Measurements from ENCODE around the gene KIF9. TPM values are rescaled to one million over a fixed set of nuclear protein-coding genes. Genes with fewer than 3 reads are reported as not detected.

KIF9 gene
- total RNA-seq, 1 donor from 2014 or later, result 0.98 TPM

DNA sequence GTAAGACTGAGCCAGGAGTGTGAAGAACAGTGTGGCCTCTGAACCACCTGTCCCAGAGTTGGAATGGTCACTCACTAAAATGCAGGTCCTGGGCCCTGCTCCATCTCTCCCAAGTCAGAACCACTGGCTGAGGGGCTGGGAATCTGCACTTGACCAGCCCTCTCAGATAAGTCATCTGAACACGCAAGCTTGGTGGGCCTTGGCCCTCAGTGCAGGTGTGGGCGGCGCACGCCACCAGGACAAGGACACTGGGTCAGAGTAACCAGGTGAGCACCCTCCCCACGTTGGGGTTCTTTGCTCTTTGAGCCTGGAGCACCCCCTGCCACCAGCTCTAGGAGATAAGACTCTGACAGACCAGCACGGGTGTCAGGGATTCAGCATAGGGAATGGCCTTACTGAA, 42.7 kb downstream of the KIF9 start:
- no peak for DNase-seq (ENCODE audit: extremely low spot score in 2 of 2)
- no peak overlapping the region for H3K27ac ChIP-seq
- no peaks in the 10 kb centered on the region for H3K36me3 ChIP-seq
- TF ChIP-seq POLR2A (IDR thresholded peaks at IDR 0.05) (no peak), POLR2AphosphoS5 (IDR thresholded peaks at IDR 0.05; ENCODE audit: insufficient read depth in 1 of 2, low read depth in 1 of 2) (no peak)
- TF ChIP-seq, protein P1, sequence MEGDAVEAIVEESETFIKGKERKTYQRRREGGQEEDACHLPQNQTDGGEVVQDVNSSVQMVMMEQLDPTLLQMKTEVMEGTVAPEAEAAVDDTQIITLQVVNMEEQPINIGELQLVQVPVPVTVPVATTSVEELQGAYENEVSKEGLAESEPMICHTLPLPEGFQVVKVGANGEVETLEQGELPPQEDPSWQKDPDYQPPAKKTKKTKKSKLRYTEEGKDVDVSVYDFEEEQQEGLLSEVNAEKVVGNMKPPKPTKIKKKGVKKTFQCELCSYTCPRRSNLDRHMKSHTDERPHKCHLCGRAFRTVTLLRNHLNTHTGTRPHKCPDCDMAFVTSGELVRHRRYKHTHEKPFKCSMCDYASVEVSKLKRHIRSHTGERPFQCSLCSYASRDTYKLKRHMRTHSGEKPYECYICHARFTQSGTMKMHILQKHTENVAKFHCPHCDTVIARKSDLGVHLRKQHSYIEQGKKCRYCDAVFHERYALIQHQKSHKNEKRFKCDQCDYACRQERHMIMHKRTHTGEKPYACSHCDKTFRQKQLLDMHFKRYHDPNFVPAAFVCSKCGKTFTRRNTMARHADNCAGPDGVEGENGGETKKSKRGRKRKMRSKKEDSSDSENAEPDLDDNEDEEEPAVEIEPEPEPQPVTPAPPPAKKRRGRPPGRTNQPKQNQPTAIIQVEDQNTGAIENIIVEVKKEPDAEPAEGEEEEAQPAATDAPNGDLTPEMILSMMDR (IDR thresholded peaks at IDR 0.05), result no peak
- no peaks in the 10 kb centered on the region for H3K27me3 ChIP-seq
- no peaks in the 10 kb centered on the region for H3K4me1 ChIP-seq
- no peaks in the 10 kb centered on the region for H3K9me3 ChIP-seq
- H3K4me3 ChIP-seq, result no peak overlapping the region
- intact Hi-C loops (cut with DNase I), result no loop called here

DNA sequence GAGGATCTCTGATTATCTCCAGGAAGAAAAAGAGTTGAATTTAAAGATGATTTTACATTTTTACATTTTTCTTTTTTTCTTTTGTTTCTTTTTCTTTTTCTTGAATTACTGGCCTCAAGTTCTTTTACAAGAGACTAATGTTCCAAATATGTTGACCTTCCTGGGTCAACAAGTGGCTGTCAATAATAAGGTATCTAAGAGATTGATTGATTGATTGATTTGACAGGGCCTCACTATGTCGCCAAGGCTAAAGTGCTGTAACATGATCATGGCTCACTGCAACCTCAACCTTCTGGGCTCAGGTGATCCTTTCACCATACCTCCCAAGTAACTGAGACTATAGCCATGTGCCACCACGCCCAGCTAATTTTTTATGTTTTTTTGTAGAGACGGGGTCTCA, 44.6 kb downstream of the KIF9 start:
- no peaks in the 10 kb centered on the region for H3K27me3 ChIP-seq
- H3K9me3 ChIP-seq, result no peaks in the 10 kb centered on the region
- no peaks in the 10 kb centered on the region for H3K36me3 ChIP-seq
- H3K4me3 ChIP-seq, result no peak overlapping the region
- H3K27ac ChIP-seq, result no peak overlapping the region
- no peaks in the 10 kb centered on the region for H3K4me1 ChIP-seq
- DNase-seq (ENCODE audit: extremely low spot score in 2 of 2), result no peak
- intact Hi-C loops (cut with DNase I), result no loop called here
- TF ChIP-seq POLR2AphosphoS5 (IDR thresholded peaks at IDR 0.05; ENCODE audit: insufficient read depth in 1 of 2, low read depth in 1 of 2) (no peak), POLR2A (IDR thresholded peaks at IDR 0.05) (no peak)
- TF ChIP-seq, protein P1 (IDR thresholded peaks at IDR 0.05), result no peak

DNA sequence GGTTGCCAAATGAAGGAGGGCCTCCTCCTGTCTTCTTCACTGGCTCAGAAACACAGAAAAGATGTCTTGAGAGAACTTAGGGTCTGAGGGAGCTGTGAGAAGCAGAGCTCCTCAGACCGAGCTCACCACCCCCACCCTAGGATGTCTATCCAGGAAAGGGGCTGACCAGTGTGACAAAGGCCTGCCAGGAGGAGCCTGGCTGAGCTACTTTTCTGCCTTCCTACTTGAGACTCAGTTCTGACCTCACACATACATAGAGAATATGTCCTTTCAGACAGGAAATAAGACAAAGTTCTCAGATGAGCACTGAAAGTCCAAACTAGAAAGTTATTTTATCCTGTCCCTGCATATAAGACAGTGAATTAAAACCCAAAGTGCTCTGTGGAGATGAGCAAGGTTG, 54.5 kb downstream of the KIF9 start:
- DNase-seq (ENCODE audit: extremely low spot score in 2 of 2), result no peak
- intact Hi-C loops (cut with DNase I), result no loop called here
- no peak overlapping the region for H3K27ac ChIP-seq
- no peaks in the 10 kb centered on the region for H3K27me3 ChIP-seq
- H3K4me1 ChIP-seq, result no peaks in the 10 kb centered on the region
- no peak overlapping the region for H3K4me3 ChIP-seq
- no peaks in the 10 kb centered on the region for H3K36me3 ChIP-seq
- no peaks in the 10 kb centered on the region for H3K9me3 ChIP-seq
- TF ChIP-seq POLR2AphosphoS5 (IDR thresholded peaks at IDR 0.05; ENCODE audit: insufficient read depth in 1 of 2, low read depth in 1 of 2) (no peak), POLR2A (IDR thresholded peaks at IDR 0.05) (no peak)
- TF ChIP-seq, protein P1 (IDR thresholded peaks at IDR 0.05), result no peak

GRCh38 chr3:47227678-47228077, 54.9 kb downstream of the KIF9 start:
- TF ChIP-seq POLR2AphosphoS5 (IDR thresholded peaks at IDR 0.05; ENCODE audit: insufficient read depth in 1 of 2, low read depth in 1 of 2), result no peak
- no peak for TF ChIP-seq POLR2A (IDR thresholded peaks at IDR 0.05)
- TF ChIP-seq, protein P1 (IDR thresholded peaks at IDR 0.05), result no peak
- intact Hi-C loops (cut with DNase I), result no loop called here
- Histone ChIP-seq H3K27me3 (no peaks in the 10 kb centered on the region), H3K4me1 (no peaks in the 10 kb centered on the region), H3K9me3 (no peaks in the 10 kb centered on the region), H3K27ac (no peak overlapping the region), H3K4me3 (no peak overlapping the region), H3K36me3 (no peaks in the 10 kb centered on the region)
- DNase-seq (ENCODE audit: extremely low spot score in 2 of 2), result no peak

GRCh38 chr3:47225310-47225906, 57.2 kb downstream of the KIF9 start:
- H3K4me3 ChIP-seq, result no peak overlapping the region
- TF ChIP-seq, protein P1 (IDR thresholded peaks at IDR 0.05), result no peak
- TF ChIP-seq POLR2AphosphoS5 (IDR thresholded peaks at IDR 0.05; ENCODE audit: insufficient read depth in 1 of 2, low read depth in 1 of 2) (no peak), POLR2A (IDR thresholded peaks at IDR 0.05) (no peak)
- H3K4me1 ChIP-seq, result no peaks in the 10 kb centered on the region
- H3K9me3 ChIP-seq, result no peaks in the 10 kb centered on the region
- H3K36me3 ChIP-seq, result no peaks in the 10 kb centered on the region
- no peak overlapping the region for H3K27ac ChIP-seq
- intact Hi-C loops (cut with DNase I), result no loop called here
- no peaks in the 10 kb centered on the region for H3K27me3 ChIP-seq
- no peak for DNase-seq (ENCODE audit: extremely low spot score in 2 of 2)

All from vagina (tissue), 2 donors.